Middle frontal gyrus (tissue), 1 donor: ENCODE results near the gene GMDS.

Source experiments
- DNase-seq: peaks from one replicate; pipeline ENCODE4 v3.0.0-alpha.2; 2015; ENCODE audit warnings: low spot score; ENCODE audit errors: extremely low spot score

Gene GMDS

GRCh38 chr6:1906609-1907008, 338.8 kb downstream of the GMDS start:
- DNase-seq = no peak

GRCh38 chr6:1906014-1906413, 339.4 kb downstream of the GMDS start:
- DNase-seq = no peak

GRCh38 chr6:1904898-1905297, 340.5 kb downstream of the GMDS start:
- no peak for DNase-seq

- no peak for DNase-seq
Observed at GRCh38 chr6:1904466-1904799, 341.0 kb downstream of the GMDS start.

GRCh38 chr6:1903780-1904465, 341.5 kb downstream of the GMDS start:
- no peak for DNase-seq

GRCh38 chr6:1901556-1901955, 343.8 kb downstream of the GMDS start:
- no peak for DNase-seq

- DNase-seq = no peak
Observed at GRCh38 chr6:1896897-1897296, 348.5 kb downstream of the GMDS start.

- DNase-seq = no peak
Observed at GRCh38 chr6:1895721-1896120, 349.7 kb downstream of the GMDS start.

GRCh38 chr6:1894954-1895353, 350.5 kb downstream of the GMDS start:
- DNase-seq = no peak

- DNase-seq = no peak
Observed at GRCh38 chr6:1893470-1894130, 351.8 kb downstream of the GMDS start.

GRCh38 chr6:1892716-1893115, 352.7 kb downstream of the GMDS start:
- DNase-seq = no peak

GRCh38 chr6:1890987-1891386, 354.4 kb downstream of the GMDS start:
- DNase-seq = no peak

- no peak for DNase-seq
Observed at GRCh38 chr6:1890071-1890470, 355.3 kb downstream of the GMDS start.

- no peak for DNase-seq
Observed at GRCh38 chr6:1885576-1886011, 359.8 kb downstream of the GMDS start.

- DNase-seq = no peak
Observed at GRCh38 chr6:1884313-1884712, 361.1 kb downstream of the GMDS start.

GRCh38 chr6:1878330-1878729, 367.1 kb downstream of the GMDS start:
- DNase-seq = no peak

GRCh38 chr6:1873781-1874180, 371.6 kb downstream of the GMDS start:
- DNase-seq = no peak

- no peak for DNase-seq
Observed at GRCh38 chr6:1872649-1873131, 372.7 kb downstream of the GMDS start.

GRCh38 chr6:1871724-1872315, 373.6 kb downstream of the GMDS start:
- no peak for DNase-seq

GRCh38 chr6:1870932-1871331, 374.5 kb downstream of the GMDS start:
- no peak for DNase-seq

- no peak for DNase-seq
Observed at GRCh38 chr6:1870251-1870650, 375.2 kb downstream of the GMDS start.

GRCh38 chr6:1869769-1870168, 375.6 kb downstream of the GMDS start:
- no peak for DNase-seq

GRCh38 chr6:1869308-1869707, 376.1 kb downstream of the GMDS start:
- DNase-seq = no peak
